Activated CD4-positive, alpha-beta T cell treated with anti-CD3 and anti-CD28 coated beads, Interleukin-2, amount 50 U/mL, for 24 hours (primary cell): ENCODE data around the gene ACOX1.

Experiments
- DNase-seq, 2 donors: peaks; one replicate each; pipeline ENCODE4 v3.0.0-alpha.2; 2020; ENCODE audit warnings: low read depth in 1 of 2, low spot score in 1 of 2

The ACOX1 gene

DNA sequence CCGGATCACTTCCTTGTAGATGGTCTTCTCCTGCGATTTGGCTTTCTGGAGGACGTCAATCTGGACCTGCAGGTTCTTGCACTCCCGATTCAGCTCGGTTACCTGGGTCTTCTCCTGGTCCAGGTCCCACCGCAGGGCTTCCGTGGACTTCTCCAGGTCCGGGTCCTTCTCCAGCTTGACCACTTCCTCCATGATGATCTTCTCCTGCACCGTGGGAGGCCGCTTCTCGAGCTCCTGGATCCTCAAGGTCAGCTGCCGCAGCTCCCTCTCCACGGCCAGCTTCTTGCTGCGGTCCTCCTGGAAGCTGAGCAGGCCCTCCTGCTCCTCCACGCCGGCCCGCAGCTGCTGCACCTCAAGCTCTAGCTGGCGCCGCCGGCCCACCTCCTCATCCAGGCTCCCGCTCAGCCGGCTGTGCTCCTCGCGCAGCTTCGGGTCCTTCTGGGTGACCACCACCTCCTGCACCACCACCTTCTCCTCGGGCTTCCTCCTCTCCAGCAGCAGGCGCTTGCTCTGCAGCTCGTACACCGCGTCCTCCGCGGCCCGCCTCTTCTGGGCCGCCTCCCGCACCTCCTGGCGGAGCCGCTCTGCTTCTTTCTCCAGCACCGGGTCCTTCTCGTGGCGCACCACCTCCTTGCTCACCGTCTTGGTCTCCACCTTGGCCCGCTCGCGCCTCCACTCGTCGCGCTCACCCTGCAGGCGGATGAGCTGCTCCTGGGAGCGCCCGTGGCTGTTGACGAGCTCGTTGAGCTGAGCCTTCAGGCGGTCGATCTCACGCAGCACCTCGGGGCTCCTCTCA, 29.9 kb upstream of the ACOX1 start:
- DNase-seq, result no peak

DNA sequence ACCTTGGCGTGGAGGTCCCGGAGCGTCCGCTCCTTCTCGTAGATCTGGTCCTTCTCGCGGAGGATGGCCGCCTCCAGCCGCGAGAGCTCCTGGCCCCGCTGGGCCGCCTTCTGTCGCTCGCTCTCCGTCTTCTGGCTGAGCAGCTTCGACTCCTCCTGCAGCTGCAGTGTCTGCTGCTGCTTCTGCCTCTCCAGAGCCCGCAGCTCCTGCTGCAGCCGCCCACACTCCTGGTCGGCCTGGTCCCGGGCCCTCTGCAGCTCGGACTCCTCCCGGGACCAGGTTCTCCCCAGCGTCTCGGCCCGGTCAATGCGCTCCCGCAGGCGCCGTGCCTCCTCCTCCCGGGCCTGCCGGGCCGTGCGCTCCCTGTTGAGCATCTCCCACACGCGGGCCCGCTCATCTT, 29.2 kb upstream of the ACOX1 start:
- no peak for DNase-seq

DNA sequence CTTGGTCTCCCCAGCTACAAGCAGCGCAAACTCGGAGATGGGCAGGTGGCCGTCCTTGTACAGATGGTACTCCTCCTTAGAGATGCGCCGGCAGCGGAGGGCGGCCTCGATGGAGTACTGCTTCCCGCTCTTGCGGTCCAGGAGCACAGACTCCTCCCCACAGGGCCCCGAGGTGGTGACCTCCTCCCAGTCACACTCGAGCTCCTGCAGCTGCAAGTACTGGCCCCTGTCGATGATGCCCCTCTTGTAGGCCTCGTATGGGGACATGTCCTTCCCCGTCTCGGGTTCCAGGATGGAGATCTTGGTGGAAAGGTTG, 28.8 kb upstream of the ACOX1 start:
- no peak for DNase-seq

DNA sequence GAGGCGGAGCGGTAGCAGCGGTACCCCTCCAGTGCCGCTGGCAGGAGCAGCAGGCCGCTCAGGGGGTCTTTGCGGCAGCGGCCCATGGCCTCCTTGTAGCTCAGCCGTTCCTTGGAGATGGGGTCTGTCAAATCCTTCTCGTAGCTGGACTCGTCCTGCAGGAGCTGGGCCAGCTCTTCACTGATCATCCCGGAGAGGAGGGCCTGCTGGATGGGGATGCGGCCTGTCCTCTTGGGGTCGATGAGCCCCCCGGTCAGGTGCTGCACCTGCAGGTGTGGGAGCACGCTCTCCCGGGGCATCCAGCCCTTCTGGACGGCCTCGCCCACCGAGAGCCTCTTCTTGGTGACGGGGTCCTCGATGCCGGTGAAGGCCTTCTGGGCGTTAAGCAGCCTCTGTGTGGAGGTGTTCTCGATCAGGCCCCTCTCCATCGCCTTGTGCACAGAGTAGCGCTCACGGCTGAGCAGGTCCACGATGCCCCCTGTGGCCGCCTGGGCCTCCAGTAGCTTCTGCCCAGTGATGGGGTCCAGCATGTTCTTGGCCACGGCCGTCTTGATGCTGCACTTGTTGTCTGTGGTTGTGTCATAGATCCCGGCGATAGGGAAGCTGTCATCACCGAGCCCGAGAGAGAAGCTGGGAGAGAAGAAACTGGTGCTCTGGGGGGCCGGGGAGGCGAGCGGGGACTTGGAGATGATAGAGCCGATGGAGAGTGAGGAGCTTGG, 28.3 kb upstream of the ACOX1 start:
- no peak for DNase-seq

DNA sequence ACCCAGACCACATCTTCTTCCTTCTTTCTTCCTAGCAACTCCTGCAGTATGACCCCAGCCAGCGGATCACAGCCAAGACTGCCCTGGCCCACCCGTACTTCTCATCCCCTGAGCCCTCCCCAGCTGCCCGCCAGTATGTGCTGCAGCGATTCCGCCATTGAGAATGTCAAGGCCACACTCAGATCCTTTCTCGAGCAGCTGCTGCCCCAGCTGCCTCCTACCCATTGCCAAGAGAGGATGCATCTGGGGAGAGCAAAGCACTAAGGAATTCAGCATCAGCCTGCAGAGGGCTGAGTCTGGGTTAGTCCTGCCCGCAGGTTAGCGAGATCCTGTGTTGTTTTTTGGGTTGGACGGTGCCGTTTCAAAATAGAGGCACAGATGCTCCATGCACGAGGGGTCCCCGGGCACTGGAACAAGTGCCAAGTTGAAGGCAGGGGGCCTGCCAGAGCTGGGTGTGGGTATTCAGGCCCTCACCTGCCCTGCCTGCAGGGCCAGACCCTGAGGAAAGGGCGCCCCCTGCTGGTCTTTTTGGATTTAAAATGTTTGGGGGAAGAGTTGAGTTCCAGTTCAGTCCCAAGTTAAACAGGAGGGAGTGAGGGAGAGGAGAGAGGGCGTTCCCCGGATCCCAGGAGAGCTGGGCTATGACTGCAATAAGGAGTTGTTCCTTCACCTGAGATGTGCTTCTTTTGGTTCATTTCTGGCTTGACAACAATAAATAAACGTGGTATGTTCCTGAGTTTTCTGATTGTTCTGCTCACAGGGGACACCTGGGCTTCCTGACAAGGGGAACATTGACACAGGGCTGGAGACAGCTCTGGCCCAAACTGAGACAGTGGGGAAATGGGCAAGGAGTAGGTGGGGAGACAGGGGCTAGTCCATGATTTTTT, 26.5 kb upstream of the ACOX1 start:
- peak; percentile 75 to 85 for DNase-seq

DNA sequence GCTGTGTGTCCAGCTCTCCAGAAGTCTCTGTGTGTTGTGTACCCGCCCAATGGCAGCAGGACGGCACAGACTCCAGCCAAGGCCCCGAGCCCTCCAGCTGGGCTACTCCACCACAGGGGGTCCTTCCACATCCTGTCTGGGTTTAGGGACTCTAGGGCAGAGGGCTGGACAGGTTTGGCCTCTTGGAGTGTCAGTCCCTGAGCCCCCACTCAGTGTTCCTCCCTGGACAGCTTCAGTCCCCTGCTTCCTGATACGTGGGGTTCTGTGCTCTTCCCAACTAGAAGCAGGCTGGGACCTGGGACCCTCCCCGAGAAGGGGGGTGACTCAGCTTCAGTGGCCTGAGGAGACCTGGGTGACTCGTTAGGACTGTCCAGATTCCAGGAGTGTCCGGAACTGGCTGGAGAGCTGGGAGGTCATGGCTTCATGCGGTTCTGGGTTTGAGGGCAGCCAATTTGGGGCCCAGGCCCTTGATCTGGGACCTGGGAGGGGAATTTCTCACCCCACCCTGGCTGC, 25.8 kb upstream of the ACOX1 start:
- no peak for DNase-seq

DNA sequence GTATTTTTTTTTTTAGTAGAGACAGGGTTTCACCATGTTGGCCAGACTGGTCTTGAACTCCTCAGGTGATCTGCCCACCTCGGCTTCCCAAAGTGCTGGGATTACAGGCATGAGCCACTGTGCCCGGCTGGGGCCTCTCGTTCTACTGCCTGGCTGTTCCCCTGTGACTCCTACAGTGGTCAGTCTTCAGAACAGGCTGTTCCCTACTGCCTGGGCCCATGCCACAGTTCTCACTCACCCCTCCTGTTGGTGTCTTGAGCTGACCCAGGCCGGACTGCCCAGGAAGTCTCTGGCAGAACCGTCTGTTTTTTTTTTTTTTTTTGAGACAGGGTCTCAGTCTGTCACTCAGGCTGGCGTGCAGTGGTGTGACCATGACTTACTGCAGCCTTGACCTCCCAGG, 24.9 kb upstream of the ACOX1 start:
- no peak for DNase-seq

DNA sequence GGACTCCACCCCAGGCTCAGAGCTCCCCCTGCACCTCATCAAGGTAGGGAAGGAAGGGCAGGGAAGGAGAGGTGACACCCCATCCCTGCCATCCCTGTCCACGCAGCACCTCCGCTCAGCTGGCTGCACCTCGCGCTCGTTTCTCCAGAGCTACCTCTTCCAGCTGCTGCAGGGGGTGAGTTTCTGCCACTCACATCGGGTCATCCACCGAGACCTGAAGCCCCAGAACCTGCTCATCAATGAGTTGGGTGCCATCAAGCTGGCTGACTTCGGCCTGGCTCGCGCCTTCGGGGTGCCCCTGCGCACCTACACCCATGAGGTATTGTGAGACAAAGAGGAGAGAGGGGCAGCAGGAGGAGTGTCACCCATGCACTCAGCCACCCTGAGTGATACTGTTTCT, 23.1 kb upstream of the ACOX1 start:
- no peak for DNase-seq

DNA sequence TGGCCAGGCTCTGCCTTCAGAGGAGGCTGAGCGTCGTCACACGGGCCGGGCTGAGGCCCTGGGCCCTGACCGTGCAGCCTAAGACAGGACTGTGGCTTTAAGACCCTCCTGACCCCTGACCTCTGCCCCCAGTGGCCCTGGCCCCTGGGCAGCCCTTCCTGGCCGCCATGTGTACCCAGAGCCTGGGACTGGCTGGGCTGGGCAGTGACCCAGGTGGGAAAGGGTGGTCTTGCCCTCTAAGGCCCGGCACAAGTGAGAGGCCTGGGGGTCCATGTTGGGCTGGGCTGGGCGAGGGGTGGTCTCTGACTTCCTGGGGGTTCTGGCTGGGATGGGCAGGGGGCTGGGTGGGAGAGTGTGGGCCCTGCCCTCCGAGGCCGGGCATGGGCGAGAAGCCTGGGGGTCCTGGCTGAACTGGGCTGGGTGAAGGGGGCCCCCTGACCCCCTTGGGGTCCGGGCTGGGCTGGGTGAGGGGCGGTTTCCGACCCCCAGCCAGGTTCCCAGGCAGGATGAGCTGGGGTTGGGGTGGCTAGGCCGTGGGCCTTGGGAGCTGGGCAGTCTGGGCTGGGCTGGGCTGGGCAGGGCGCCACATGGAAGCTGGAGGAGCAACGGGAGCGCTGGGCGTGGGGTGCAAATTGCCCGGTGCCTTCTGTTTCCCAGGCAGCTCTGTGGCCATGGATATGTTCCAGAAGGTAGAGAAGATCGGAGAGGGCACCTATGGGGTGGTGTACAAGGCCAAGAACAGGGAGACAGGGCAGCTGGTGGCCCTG, 22.0 kb upstream of the ACOX1 start, which contains the start of gene CDK3:
Gene CDK3 (plus strand): TSS at position 101 of the 767 bp plus-strand sequence. CDS start 571 bp downstream, at position 672.
- DNase-seq, result no peak

DNA sequence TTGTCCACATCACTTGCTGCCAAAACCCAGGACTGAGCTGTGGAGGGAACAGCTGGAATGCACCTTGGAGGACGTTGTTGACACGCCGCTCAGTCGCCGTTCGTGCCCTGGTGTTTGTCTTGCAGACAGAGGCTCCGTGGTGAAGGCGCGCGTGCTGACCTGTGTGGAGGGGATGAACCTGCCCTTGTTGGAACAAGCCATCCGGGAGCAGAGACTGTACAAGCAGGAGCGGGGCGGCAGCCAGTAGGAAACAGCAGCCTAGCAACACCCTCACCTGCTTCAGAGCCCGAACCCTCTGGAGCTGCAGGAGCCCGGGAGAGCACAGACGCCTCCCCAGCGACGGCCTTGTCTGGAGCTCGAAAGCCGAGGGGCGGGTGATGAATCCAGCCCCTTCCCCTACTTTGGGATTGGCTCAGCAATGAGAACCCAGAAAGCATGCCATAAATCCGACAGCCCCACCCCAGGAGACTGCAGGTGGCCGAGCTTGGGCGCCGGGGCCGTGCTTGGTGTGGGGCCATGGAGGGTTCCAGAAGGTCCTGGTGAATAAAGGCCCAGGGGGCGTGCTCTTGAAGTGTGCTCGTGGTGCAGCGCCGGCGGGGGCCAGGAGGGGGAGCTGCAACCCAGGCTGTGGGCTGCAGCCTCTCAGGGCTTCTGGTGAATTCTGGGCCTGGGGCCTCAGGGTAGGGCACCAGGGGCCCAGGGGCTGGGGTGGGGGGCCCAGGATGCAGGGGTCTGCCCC, 21.2 kb upstream of the ACOX1 start:
- peak; percentile 27 to 44 for DNase-seq

DNA sequence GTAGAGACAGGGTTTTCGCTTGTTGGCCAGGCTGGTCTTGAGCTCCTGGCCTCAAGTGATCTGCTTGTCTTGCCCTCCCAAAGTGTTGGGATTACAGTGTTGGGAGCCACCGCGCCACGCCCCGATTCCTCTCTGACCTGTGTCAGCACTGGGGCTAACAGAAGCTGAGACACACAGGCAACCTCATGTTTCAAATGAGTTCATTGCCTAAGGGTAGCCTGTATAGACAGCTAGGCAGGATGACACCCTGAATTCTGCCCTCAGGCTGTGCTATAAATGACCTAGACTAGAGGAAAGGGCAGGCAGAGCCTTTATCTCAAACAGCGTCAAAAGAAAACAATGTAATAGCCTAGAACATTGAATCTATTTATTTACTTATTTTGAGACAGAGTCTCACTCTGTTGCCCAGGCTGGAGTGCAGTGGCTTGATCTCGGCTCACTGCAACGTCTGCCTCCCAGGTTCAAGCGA, 19.4 kb upstream of the ACOX1 start:
- DNase-seq, result no peak

DNA sequence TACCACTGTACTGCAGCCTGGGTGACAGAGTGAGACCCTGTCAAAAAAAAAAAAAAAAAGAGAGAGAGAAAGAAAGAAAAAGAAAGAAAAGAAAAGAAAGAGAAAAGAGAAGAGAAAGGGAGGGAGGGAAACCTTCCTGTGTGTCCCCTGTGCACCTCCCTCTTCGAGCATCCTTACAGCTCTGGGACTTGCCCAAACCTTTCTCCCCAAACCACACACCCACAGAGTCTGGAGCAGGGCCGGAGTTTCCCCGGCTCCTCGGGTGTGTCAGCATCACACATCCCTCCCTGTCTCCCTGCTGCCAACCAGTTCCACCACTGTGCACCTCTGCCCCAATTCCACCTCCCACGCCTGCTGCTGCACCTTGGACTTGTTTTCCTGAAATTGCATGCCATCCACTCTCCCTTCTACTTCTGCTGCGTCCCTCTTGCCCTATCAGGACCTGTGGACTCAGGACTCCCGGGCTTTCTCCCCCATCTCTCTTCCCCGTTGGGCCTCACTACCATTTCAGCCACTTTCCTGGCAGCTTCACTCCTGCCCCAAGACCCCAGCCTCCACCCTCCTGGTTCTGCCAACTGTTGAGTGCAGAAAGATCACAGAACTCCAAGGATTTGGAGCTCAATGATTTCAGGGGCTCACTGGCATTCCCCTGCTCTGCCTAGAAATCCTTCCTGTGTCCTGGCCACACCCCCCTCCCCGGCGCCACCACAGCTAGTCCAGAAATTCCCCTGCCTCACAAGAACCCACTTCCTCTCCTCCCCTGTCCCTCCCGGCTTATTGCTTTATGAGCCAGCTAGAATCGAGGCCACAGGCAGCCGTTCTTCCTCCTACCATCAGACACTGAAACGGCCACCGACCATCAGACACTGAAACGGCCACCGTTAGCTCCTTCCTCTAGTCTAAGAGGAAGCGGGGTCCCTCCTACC, 18.0 kb upstream of the ACOX1 start:
- DNase-seq, result no peak

DNA sequence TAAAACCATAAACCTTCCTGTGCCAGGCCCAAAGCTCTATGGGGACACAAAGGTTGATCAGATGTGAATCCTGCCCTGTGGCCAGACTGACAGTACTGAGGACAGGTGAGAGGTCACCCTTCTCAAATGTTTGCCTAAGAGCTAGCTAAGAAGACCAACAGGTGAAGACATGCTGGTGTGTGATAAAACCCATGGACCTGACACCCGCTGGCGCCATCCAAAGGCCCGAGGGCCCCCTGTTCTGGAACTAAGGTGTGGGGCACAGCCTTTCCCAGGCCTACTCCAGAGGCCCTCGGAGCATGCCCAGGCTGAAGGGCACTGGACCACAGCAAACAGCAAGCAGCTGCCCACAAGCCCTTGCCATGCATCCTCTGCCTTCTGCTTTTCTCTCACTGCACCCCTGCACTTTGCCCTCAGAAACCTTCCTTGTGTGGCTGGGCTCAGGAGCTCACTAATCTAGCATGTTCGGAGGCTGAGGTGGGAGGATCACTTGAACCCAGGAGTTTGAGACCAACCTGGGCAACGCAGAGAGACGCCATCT, 16.5 kb upstream of the ACOX1 start:
- no peak for DNase-seq

DNA sequence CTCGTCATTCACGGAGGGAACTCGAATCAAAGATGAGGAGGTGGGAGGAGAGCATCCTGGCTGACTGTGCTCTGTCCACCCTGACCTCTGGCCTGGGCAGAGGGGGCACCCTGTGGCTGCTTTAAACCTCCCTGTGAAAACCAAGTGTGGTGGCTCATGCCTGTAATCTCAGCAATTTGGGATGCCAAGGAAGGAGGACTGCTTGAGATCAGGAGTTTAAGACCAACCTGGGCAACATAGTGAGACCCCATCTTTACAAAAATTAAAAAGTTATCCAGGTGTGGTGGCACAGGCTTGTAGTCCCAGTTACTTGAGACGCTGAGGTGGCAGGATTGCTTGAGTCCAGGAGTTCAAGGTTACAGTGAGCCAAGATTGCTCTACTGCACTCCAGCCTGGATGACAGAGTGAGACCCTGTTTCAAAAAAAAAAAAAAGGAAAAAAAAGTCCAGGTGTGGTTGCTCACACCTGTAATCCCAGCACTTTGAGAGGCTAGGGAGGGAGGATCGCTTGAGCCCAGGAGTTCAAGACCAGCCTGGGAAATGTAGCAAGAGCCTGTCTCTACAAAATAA, 15.9 kb upstream of the ACOX1 start:
- no peak for DNase-seq

DNA sequence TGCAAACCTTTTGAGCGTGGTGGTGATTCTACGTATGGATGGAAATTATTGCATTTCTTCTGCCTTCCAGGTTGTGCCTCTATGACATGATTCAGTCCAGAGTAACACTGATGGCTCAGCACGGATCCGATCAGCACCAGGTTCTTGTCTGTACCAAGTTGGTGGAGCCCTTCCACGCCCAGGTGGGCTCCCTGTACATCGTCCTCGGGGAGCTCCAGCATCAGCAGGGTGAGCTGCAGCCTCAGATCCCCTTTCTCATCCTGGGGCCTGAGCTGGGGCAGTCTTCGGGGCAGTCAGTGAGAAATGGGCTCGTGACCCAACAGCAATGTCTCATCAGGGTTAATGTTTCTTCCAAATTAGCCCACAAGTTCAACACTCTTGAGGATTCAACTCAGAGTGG, 12.4 kb upstream of the ACOX1 start:
- no peak for DNase-seq

DNA sequence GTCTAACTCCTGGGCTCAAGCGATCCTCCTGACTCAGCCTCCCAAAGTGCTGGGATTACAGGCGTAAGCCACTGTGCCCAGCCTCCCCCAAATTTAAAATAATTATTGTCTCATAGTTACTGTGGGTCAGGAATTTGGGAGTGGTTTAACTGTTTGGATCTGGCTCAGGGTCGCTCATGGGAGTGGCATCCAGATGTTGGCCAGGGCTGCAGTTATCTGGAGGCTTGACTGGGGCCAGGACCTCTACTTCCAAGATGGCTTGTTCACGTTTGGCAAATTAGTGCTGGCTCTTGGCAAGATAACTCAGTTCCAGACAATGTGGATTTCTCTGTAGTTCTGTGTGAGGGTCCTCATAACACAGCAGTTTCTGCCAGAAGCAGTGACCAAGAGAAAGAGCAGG, 8.1 kb upstream of the ACOX1 start:
- no peak for DNase-seq

DNA sequence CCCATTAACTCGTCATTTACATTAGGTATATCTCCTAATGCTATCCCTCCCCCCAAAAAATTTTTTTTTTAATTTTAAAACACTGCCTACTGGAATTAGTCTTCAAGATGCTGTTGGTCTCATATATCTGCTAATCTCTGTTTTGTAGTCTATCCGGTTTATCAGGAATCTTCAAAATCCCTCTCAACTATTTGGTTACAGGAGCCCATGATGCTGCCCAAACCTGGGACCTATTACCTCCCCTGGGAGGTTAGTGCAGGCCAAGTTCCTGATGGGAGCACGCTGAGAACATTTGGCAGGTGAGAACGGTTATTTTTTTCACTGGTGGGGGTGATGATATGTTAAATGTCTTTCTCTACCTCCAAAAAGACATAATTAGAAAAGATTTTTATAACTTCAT, 7.0 kb upstream of the ACOX1 start:
- DNase-seq, result no peak

DNA sequence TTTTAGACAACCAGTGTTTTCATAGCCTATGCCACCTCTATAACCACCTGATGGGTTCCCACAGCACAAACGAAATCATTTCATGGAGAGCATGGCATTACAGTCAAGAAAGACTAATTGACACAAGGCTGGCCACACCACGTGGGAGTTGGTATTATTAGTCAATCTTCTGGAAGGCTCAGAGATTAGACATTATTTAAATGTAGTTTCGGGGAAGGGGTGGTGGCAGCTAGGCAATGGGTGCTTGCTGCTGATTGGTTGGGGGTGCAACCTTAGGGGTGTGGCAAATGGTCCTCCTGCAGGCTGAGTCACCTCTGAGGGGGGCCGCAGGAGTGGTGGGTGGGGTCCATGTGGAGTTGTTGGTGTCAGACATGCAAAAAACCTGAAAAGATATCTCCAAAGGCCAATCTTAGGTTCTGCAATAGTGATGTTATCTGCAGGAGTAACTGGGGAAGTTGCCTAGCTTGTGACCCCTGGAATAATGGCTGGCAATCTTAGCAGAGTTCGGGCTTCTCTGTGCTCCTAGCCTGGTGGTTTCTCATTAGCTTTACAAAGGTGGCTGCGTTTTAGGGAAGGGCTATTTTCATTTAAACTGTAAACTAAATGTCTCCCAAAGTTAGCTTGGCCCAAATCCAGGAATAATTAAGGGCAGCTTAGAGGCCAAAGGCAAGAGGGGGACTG, 4.7 kb upstream of the ACOX1 start:
- no peak for DNase-seq
